Measurements from ENCODE around the gene JAZF1.

JAZF1 gene

GRCh38 chr7:28029051-28029450 lies 151.5 kb downstream of the JAZF1 start:
- Histone ChIP-seq H3K4me1 (ENCODE audit: low read depth, poor library complexity, severe bottlenecking) (peaks cover 8% of the 10 kb centered on the region), H3K27ac (no peak overlapping the region), H3K4me2 (no peak overlapping the region), H3K27me3 (ENCODE audit: insufficient read depth, low read depth) (no peaks in the 10 kb centered on the region), H3K36me3 (ENCODE audit: insufficient read depth) (no peaks in the 10 kb centered on the region), H3K9ac (no peak overlapping the region), H3K4me3 (IDR thresholded peaks at IDR 0.05; ENCODE audit: insufficient read depth, low read depth, low read length) (no peak overlapping the region), H2AFZ (ENCODE audit: low read depth) (no peak overlapping the region), H3K79me2 (ENCODE audit: insufficient read depth, low read depth) (no peaks in the 10 kb centered on the region), H4K20me1 (ENCODE audit: insufficient read depth) (no peaks in the 10 kb centered on the region)
- TF ChIP-seq CTCF (conservative IDR thresholded peaks at IDR 0.05; ENCODE audit: low read depth, low read length) = no peak

- Histone ChIP-seq H3K4me2 (no peak overlapping the region), H3K9ac (no peak overlapping the region), H3K27me3 (ENCODE audit: insufficient read depth, low read depth) (no peaks in the 10 kb centered on the region), H3K4me3 (IDR thresholded peaks at IDR 0.05; ENCODE audit: insufficient read depth, low read depth, low read length) (no peak overlapping the region), H3K79me2 (ENCODE audit: insufficient read depth, low read depth) (no peaks in the 10 kb centered on the region), H2AFZ (ENCODE audit: low read depth) (no peak overlapping the region), H3K36me3 (ENCODE audit: insufficient read depth) (no peaks in the 10 kb centered on the region), H3K4me1 (ENCODE audit: low read depth, poor library complexity, severe bottlenecking) (peaks cover 8% of the 10 kb centered on the region), H3K27ac (no peak overlapping the region), H4K20me1 (ENCODE audit: insufficient read depth) (no peaks in the 10 kb centered on the region)
- no peak for TF ChIP-seq CTCF (conservative IDR thresholded peaks at IDR 0.05; ENCODE audit: low read depth, low read length)
Measured at GRCh38 chr7:28028471-28028870, 152.1 kb downstream of the JAZF1 start.

GRCh38 chr7:28026237-28026636 lies 154.4 kb downstream of the JAZF1 start:
- Histone ChIP-seq H3K9ac (no peak overlapping the region), H3K27me3 (ENCODE audit: insufficient read depth, low read depth) (no peaks in the 10 kb centered on the region), H3K36me3 (ENCODE audit: insufficient read depth) (no peaks in the 10 kb centered on the region), H3K79me2 (ENCODE audit: insufficient read depth, low read depth) (no peaks in the 10 kb centered on the region), H3K27ac (no peak overlapping the region), H4K20me1 (ENCODE audit: insufficient read depth) (no peaks in the 10 kb centered on the region), H3K4me1 (ENCODE audit: low read depth, poor library complexity, severe bottlenecking) (peaks cover 8% of the 10 kb centered on the region), H3K4me3 (IDR thresholded peaks at IDR 0.05; ENCODE audit: insufficient read depth, low read depth, low read length) (no peak overlapping the region), H2AFZ (ENCODE audit: low read depth) (no peak overlapping the region), H3K4me2 (no peak overlapping the region)
- TF ChIP-seq CTCF (conservative IDR thresholded peaks at IDR 0.05; ENCODE audit: low read depth, low read length) = no peak

GRCh38 chr7:28024786-28025334 lies 155.7 kb downstream of the JAZF1 start:
- TF ChIP-seq CTCF (conservative IDR thresholded peaks at IDR 0.05; ENCODE audit: low read depth, low read length) = no peak
- H3K27ac ChIP-seq = no peak overlapping the region
- no peaks in the 10 kb centered on the region for H3K79me2 ChIP-seq (ENCODE audit: insufficient read depth, low read depth)
- H3K36me3 ChIP-seq (ENCODE audit: insufficient read depth) = no peaks in the 10 kb centered on the region
- H2AFZ ChIP-seq (ENCODE audit: low read depth) = no peak overlapping the region
- H3K9ac ChIP-seq = no peak overlapping the region
- no peaks in the 10 kb centered on the region for H3K27me3 ChIP-seq (ENCODE audit: insufficient read depth, low read depth)
- H3K4me3 ChIP-seq (IDR thresholded peaks at IDR 0.05; ENCODE audit: insufficient read depth, low read depth, low read length) = no peak overlapping the region
- H3K4me2 ChIP-seq = no peak overlapping the region
- H4K20me1 ChIP-seq (ENCODE audit: insufficient read depth) = no peaks in the 10 kb centered on the region
- H3K4me1 ChIP-seq (ENCODE audit: low read depth, poor library complexity, severe bottlenecking) = no peaks in the 10 kb centered on the region
